OCI-LY3 (cell line): ENCODE results near the gene STARD13.

Experiments used
- H2AFZ ChIP-seq: fragments of 200-600, 300-600 bp; shearing (Covaris generic); 2 replicates; pipeline ENCODE4 v1.6.0; 2014; ENCODE audit warnings: antibody characterized with exemption, low read depth, low read length
- H3K27ac ChIP-seq: fragments of 200-600, 300-600 bp; sonication (generic); 2 replicates; pipeline ENCODE4 v1.5.1; 2014; ENCODE audit warnings: mild to moderate bottlenecking, low read length, moderate library complexity, mixed read lengths
- H3K27me3 ChIP-seq: fragments of 200-600, 300-600 bp; sonication (generic); 2 replicates; pipeline ENCODE4 v1.6.1; 2014; ENCODE audit warnings: low read depth, low read length, mixed read lengths
- H3K36me3 ChIP-seq: fragments of 200-600, 300-600 bp; sonication (generic); replicated peaks from 2 replicates; pipeline ENCODE3; 2014; ENCODE audit warnings: low read depth, low read length, mixed read lengths
- H3K4me1 ChIP-seq: fragments of 300-600, 200-600 bp; sonication (generic); 2 replicates; pipeline ENCODE4 v1.6.1; 2014; ENCODE audit warnings: low read length, mixed read lengths
- H3K4me2 ChIP-seq: fragments of 200-600, 300-600 bp; sonication (generic); 2 replicates; pipeline ENCODE4 v1.6.1; 2014; ENCODE audit warnings: low read length, mixed read lengths
- H3K4me3 ChIP-seq: fragments of 300-600, 200-600 bp; sonication (generic); 2 replicates; pipeline ENCODE4 v1.5.1; 2014; ENCODE audit warnings: antibody characterized with exemption, mild to moderate bottlenecking, low read length, moderate library complexity
- H3K79me2 ChIP-seq: fragments of 300-600, 200-600 bp; shearing (Covaris generic); 2 replicates; pipeline ENCODE4 v1.6.1; 2014; ENCODE audit warnings: mild to moderate bottlenecking, low read length, mixed read lengths
- H3K9ac ChIP-seq: fragments of 300-600, 200-600 bp; shearing (Covaris generic); 2 replicates; pipeline ENCODE4 v1.6.0; 2014; ENCODE audit warnings: mild to moderate bottlenecking, low read length, moderate library complexity
- H3K9me3 ChIP-seq: fragments of 200-600, 300-600 bp; shearing (Covaris generic); 2 replicates; pipeline ENCODE4 v1.6.1; 2014; ENCODE audit warnings: low read length, mixed read lengths; ENCODE audit not compliant: insufficient read depth
- H4K20me1 ChIP-seq: fragments of 200-600, 300-600 bp; sonication (generic); 2 replicates; pipeline ENCODE4 v1.6.1; 2016; ENCODE audit warnings: low read length, mixed read lengths; ENCODE audit not compliant: insufficient read depth
- CTCF ChIP-seq: fragments of 200-600, 300-600 bp; sonication (generic); IDR thresholded peaks from 2 replicates; pipeline ENCODE4 v1.5.1; 2014; ENCODE audit warnings: antibody characterized with exemption, low read length, low read depth
- EZH2phosphoT487 ChIP-seq: fragments of 200-600 bp; shearing (Covaris generic); IDR thresholded peaks from 2 replicates; pipeline ENCODE4 v1.6.1; 2018; ENCODE audit warnings: antibody characterized with exemption, mixed run types, low read depth

The STARD13 gene

GRCh38 chr13:33100886-33101285 is 184.7 kb downstream of the STARD13 start:
- Histone ChIP-seq H3K27ac (no peak overlapping the region), H4K20me1 (no peaks in the 10 kb centered on the region), H2AFZ (no peak overlapping the region), H3K9ac (no peak overlapping the region), H3K4me3 (no peak overlapping the region), H3K4me2 (no peak overlapping the region), H3K9me3 (no peaks in the 10 kb centered on the region), H3K36me3 (no peaks in the 10 kb centered on the region), H3K4me1 (peaks cover 26% of the 10 kb centered on the region), H3K79me2 (no peaks in the 10 kb centered on the region), H3K27me3 (peaks cover 2% of the 10 kb centered on the region; the same call in 1 of the 2 replicates)
- TF ChIP-seq CTCF (no peak), EZH2phosphoT487 (no peak)

- Histone ChIP-seq H3K79me2 (no peaks in the 10 kb centered on the region), H3K27ac (no peak overlapping the region), H4K20me1 (no peaks in the 10 kb centered on the region), H2AFZ (no peak overlapping the region), H3K4me1 (peaks cover 16% of the 10 kb centered on the region), H3K27me3 (peaks cover 4% of the 10 kb centered on the region; the same call in 1 of the 2 replicates), H3K9ac (no peak overlapping the region), H3K4me3 (no peak overlapping the region), H3K4me2 (no peak overlapping the region), H3K36me3 (no peaks in the 10 kb centered on the region), H3K9me3 (no peaks in the 10 kb centered on the region)
- TF ChIP-seq CTCF = no peak
- TF ChIP-seq EZH2phosphoT487 = no peak
These were observed 185.7 kb downstream of the STARD13 start for GRCh38 chr13:33099860-33100259.

GRCh38 chr13:33096886-33097605 is 188.5 kb downstream of the STARD13 start:
- H3K4me3 ChIP-seq = no peak overlapping the region
- peaks cover 4% of the 10 kb centered on the region; the same call in 1 of the 2 replicates for H3K27me3 ChIP-seq
- H3K36me3 ChIP-seq = no peaks in the 10 kb centered on the region
- H4K20me1 ChIP-seq = no peaks in the 10 kb centered on the region
- no peaks in the 10 kb centered on the region for H3K79me2 ChIP-seq
- no peaks in the 10 kb centered on the region for H3K9me3 ChIP-seq
- H3K27ac ChIP-seq = no peak overlapping the region
- TF ChIP-seq EZH2phosphoT487 (no peak), CTCF (no peak)
- no peak overlapping the region for H3K9ac ChIP-seq
- H2AFZ ChIP-seq = no peak overlapping the region
- H3K4me1 ChIP-seq = peaks cover 14% of the 10 kb centered on the region
- peak overlapping the region; percentile 22; the same call in 1 of the 2 replicates for H3K4me2 ChIP-seq

GRCh38 chr13:33092073-33092987 is 193.2 kb downstream of the STARD13 start:
- Histone ChIP-seq H2AFZ (no peak overlapping the region), H3K4me3 (no peak overlapping the region), H3K9me3 (no peaks in the 10 kb centered on the region), H3K27ac (no peak overlapping the region), H4K20me1 (no peaks in the 10 kb centered on the region), H3K4me1 (peaks cover 13% of the 10 kb centered on the region), H3K36me3 (no peaks in the 10 kb centered on the region), H3K9ac (no peak overlapping the region), H3K79me2 (no peaks in the 10 kb centered on the region), H3K4me2 (no peak overlapping the region), H3K27me3 (peaks cover 16% of the 10 kb centered on the region; the same call in 1 of the 2 replicates)
- TF ChIP-seq EZH2phosphoT487 (no peak), CTCF (no peak)
